ENCODE measurements around the gene TAAR2. TPM values are rescaled to one million over a fixed set of nuclear protein-coding genes. Genes with fewer than 3 reads are reported as not detected.
"Not testable (repeated sequence)": the region's sequence is repeated elsewhere in the genome, so short reads cannot be mapped to it uniquely, and the experiment has no call there.

TAAR2 gene
- total RNA-seq, 3 donors from 2014 or later: not detected

GRCh38 chr6:132637135-132637534, 13.1 kb upstream of the TAAR2 start:
- not testable (repeated sequence) for H3K4me1 Mint-ChIP-seq (ENCODE audit: low read depth); ATAC-seq; H3K4me3 Mint-ChIP-seq; H3K36me3 Mint-ChIP-seq (ENCODE audit: insufficient read depth); H3K9me3 Mint-ChIP-seq; DNase-seq
- peaks cover 36% of the 10 kb centered on the region for H3K27me3 Mint-ChIP-seq (ENCODE audit: low read depth)

- H3K27me3 Mint-ChIP-seq (ENCODE audit: low read depth): peaks cover 36% of the 10 kb centered on the region
- H3K4me3 Mint-ChIP-seq; ATAC-seq; H3K36me3 Mint-ChIP-seq (ENCODE audit: insufficient read depth); H3K4me1 Mint-ChIP-seq (ENCODE audit: low read depth); DNase-seq; H3K9me3 Mint-ChIP-seq: not testable (repeated sequence)
These were observed 11.8 kb upstream of the TAAR2 start for GRCh38 chr6:132635906-132636305.

GRCh38 chr6:132635288-132635687, 11.2 kb upstream of the TAAR2 start:
- H3K4me3 Mint-ChIP-seq, DNase-seq: not testable (repeated sequence)
- H3K27me3 Mint-ChIP-seq (ENCODE audit: low read depth): peaks cover 36% of the 10 kb centered on the region

GRCh38 chr6:132634796-132635195, 10.7 kb upstream of the TAAR2 start:
- DNase-seq: no peak
- Mint-ChIP-seq H3K9me3 (no peaks in the 10 kb centered on the region), H3K27me3 (ENCODE audit: low read depth) (peaks cover 36% of the 10 kb centered on the region), H3K36me3 (ENCODE audit: insufficient read depth) (no peaks in the 10 kb centered on the region), H3K4me3 (no peak overlapping the region), H3K4me1 (ENCODE audit: low read depth) (no peaks in the 10 kb centered on the region)
- no peak for ATAC-seq

More at GRCh38 chr6:132635288-132635687, 11.2 kb upstream of the TAAR2 start:
- H3K36me3 Mint-ChIP-seq (ENCODE audit: insufficient read depth); H3K4me1 Mint-ChIP-seq (ENCODE audit: low read depth); ATAC-seq; H3K9me3 Mint-ChIP-seq: not testable (repeated sequence)

- Mint-ChIP-seq H3K4me3 (no peak overlapping the region), H3K27me3 (ENCODE audit: low read depth) (peaks cover 41% of the 10 kb centered on the region), H3K9me3 (no peaks in the 10 kb centered on the region), H3K4me1 (ENCODE audit: low read depth) (no peaks in the 10 kb centered on the region), H3K36me3 (ENCODE audit: insufficient read depth) (no peaks in the 10 kb centered on the region)
- ATAC-seq: no peak
- no peak for DNase-seq
These were observed 9.3 kb upstream of the TAAR2 start for GRCh38 chr6:132633362-132633761.

GRCh38 chr6:132623106-132623845, 799 bp downstream of the TAAR2 start:
- no peaks in the 10 kb centered on the region for H3K4me1 Mint-ChIP-seq (ENCODE audit: low read depth)
- no peak for DNase-seq
- no peaks in the 10 kb centered on the region for H3K36me3 Mint-ChIP-seq (ENCODE audit: insufficient read depth)
- no peak overlapping the region for H3K4me3 Mint-ChIP-seq
- ATAC-seq: no peak
- H3K9me3 Mint-ChIP-seq: peaks cover 5% of the 10 kb centered on the region
- H3K27me3 Mint-ChIP-seq (ENCODE audit: low read depth): peaks cover 8% of the 10 kb centered on the region

- Mint-ChIP-seq H3K4me3 (no peak overlapping the region), H3K36me3 (ENCODE audit: insufficient read depth) (no peaks in the 10 kb centered on the region), H3K27me3 (ENCODE audit: low read depth) (peaks cover 4% of the 10 kb centered on the region), H3K9me3 (no peaks in the 10 kb centered on the region), H3K4me1 (ENCODE audit: low read depth) (peaks cover 5% of the 10 kb centered on the region)
- no peak for DNase-seq
- no peak for ATAC-seq
These were observed 7.4 kb downstream of the TAAR2 start for GRCh38 chr6:132616677-132617076.

- Mint-ChIP-seq H3K4me3 (peak overlapping the region; percentile 65), H3K4me1 (ENCODE audit: low read depth) (peaks cover 5% of the 10 kb centered on the region), H3K27me3 (ENCODE audit: low read depth) (peaks cover 4% of the 10 kb centered on the region), H3K36me3 (ENCODE audit: insufficient read depth) (no peaks in the 10 kb centered on the region), H3K9me3 (no peaks in the 10 kb centered on the region)
- DNase-seq: no peak
- ATAC-seq: no peak
These were observed 9.5 kb downstream of the TAAR2 start for GRCh38 chr6:132614554-132614953.

GRCh38 chr6:132612449-132613108, 11.5 kb downstream of the TAAR2 start:
- Mint-ChIP-seq H3K4me1 (ENCODE audit: low read depth) (peaks cover 5% of the 10 kb centered on the region), H3K9me3 (no peaks in the 10 kb centered on the region), H3K36me3 (ENCODE audit: insufficient read depth) (no peaks in the 10 kb centered on the region), H3K27me3 (ENCODE audit: low read depth) (peaks cover 4% of the 10 kb centered on the region), H3K4me3 (no peak overlapping the region)
- no peak for ATAC-seq
- DNase-seq: no peak

GRCh38 chr6:132611616-132612015, 12.5 kb downstream of the TAAR2 start:
- H3K4me1 Mint-ChIP-seq (ENCODE audit: low read depth): peaks cover 5% of the 10 kb centered on the region
- no peak for ATAC-seq
- no peak for DNase-seq
- no peak overlapping the region for H3K4me3 Mint-ChIP-seq
- no peaks in the 10 kb centered on the region for H3K9me3 Mint-ChIP-seq
- peaks cover 4% of the 10 kb centered on the region for H3K27me3 Mint-ChIP-seq (ENCODE audit: low read depth)
- H3K36me3 Mint-ChIP-seq (ENCODE audit: insufficient read depth): no peaks in the 10 kb centered on the region

- ATAC-seq (no peak), DNase-seq (no peak)
- Mint-ChIP-seq H3K36me3 (ENCODE audit: insufficient read depth) (no peaks in the 10 kb centered on the region), H3K27me3 (ENCODE audit: low read depth) (peaks cover 17% of the 10 kb centered on the region), H3K4me1 (ENCODE audit: low read depth) (peaks cover 3% of the 10 kb centered on the region), H3K9me3 (no peaks in the 10 kb centered on the region), H3K4me3 (no peak overlapping the region)
These were observed 16.4 kb downstream of the TAAR2 start for GRCh38 chr6:132607544-132608233.

GRCh38 chr6:132604635-132605152, 19.4 kb downstream of the TAAR2 start:
- DNase-seq (no peak), ATAC-seq (no peak)
- Mint-ChIP-seq H3K4me3 (no peak overlapping the region), H3K36me3 (ENCODE audit: insufficient read depth) (no peaks in the 10 kb centered on the region), H3K4me1 (ENCODE audit: low read depth) (no peaks in the 10 kb centered on the region), H3K9me3 (no peaks in the 10 kb centered on the region), H3K27me3 (ENCODE audit: low read depth) (peaks cover 22% of the 10 kb centered on the region)

GRCh38 chr6:132600900-132601299, 23.2 kb downstream of the TAAR2 start:
- ATAC-seq; H3K4me1 Mint-ChIP-seq (ENCODE audit: low read depth); H3K36me3 Mint-ChIP-seq (ENCODE audit: insufficient read depth); H3K4me3 Mint-ChIP-seq; H3K9me3 Mint-ChIP-seq; DNase-seq: not testable (repeated sequence)
- H3K27me3 Mint-ChIP-seq (ENCODE audit: low read depth): peaks cover 25% of the 10 kb centered on the region

- DNase-seq: no peak
- Mint-ChIP-seq H3K4me1 (ENCODE audit: low read depth) (no peaks in the 10 kb centered on the region), H3K36me3 (ENCODE audit: insufficient read depth) (no peaks in the 10 kb centered on the region), H3K9me3 (no peaks in the 10 kb centered on the region), H3K27me3 (ENCODE audit: low read depth) (peaks cover 13% of the 10 kb centered on the region), H3K4me3 (no peak overlapping the region)
- ATAC-seq: no peak
These were observed 25.6 kb downstream of the TAAR2 start for GRCh38 chr6:132598473-132598872.

Measured in activated T-cell treated with anti-CD3 and anti-CD28 coated beads, Interleukin-2, amount 50 U/mL, for 4 hours (primary cell).